Endothelial cell (in vitro differentiated cells): Measurements from ENCODE around the gene BCAS1. TPM values are rescaled to one million over a fixed set of nuclear protein-coding genes. Genes with fewer than 3 reads are reported as not detected.

Source experiments
- DNase-seq: peaks from one replicate; pipeline ENCODE4 v3.0.0; 2021; ENCODE audit warnings: low spot score
- H3K27ac Mint-ChIP-seq: one replicate; pipeline ENCODE4 v1.8.0; 2021; ENCODE audit warnings: mixed read lengths, inconsistent platforms; ENCODE audit not compliant: unreplicated experiment
- H3K27me3 Mint-ChIP-seq: one replicate; pipeline ENCODE4 v1.8.0; 2021; ENCODE audit warnings: mild to moderate bottlenecking, moderate library complexity, mixed read lengths, inconsistent platforms; ENCODE audit not compliant: unreplicated experiment
- H3K36me3 Mint-ChIP-seq: one replicate; pipeline ENCODE4 v1.8.0; 2021; ENCODE audit warnings: mild to moderate bottlenecking, low read depth, mixed read lengths, inconsistent platforms; ENCODE audit not compliant: unreplicated experiment
- H3K4me1 Mint-ChIP-seq: one replicate; pipeline ENCODE4 v1.8.0; 2021; ENCODE audit warnings: mild to moderate bottlenecking, mixed read lengths, inconsistent platforms; ENCODE audit not compliant: unreplicated experiment
- H3K4me3 Mint-ChIP-seq: one replicate; pipeline ENCODE4 v1.8.0; 2021; ENCODE audit warnings: mild to moderate bottlenecking, mixed read lengths, inconsistent platforms; ENCODE audit not compliant: unreplicated experiment
- H3K9me3 Mint-ChIP-seq: one replicate; pipeline ENCODE4 v1.8.0; 2021; ENCODE audit warnings: mixed read lengths, inconsistent platforms; ENCODE audit not compliant: unreplicated experiment
- total RNA-seq: library from RNA; stranded (reverse); fragmentation: NEBNext Ultra II Directional; extraction: Animal tissue kit (Norgen Biotek cat#: 25700); gene quantifications from one replicate; pipeline ENCODE4 v1.2.1, GENCODE V29; 2021; ENCODE audit not compliant: unreplicated experiment
- TF ChIP-seq, protein P1 (sequence below): fragments of 200-600 bp; sonication (generic); IDR thresholded peaks from one replicate; pipeline ENCODE4 v1.5.0; 2021; ENCODE audit warnings: antibody characterized with exemption; ENCODE audit not compliant: unreplicated experiment

The BCAS1 gene
- total RNA-seq, 1 donor from 2014 or later: 0.05 TPM

DNA sequence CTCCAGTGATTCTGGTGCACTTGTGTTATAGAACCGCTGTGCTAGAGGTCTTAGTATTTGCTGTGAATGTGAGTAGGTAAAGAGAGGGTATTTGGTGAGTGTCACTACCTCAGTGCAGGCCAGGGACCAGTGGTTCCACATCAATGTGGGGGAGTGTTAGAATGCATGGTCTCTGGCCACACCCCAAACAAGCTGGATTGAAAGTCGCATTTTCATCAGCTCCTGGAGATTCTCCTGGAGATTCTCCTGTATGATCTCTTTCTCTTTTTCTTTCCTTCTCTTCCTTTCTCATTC is 26.8 kb upstream of the BCAS1 start:
- Mint-ChIP-seq H3K9me3 (no peaks in the 10 kb centered on the region), H3K27ac (no peak overlapping the region), H3K4me1 (peaks cover 3% of the 10 kb centered on the region), H3K36me3 (no peaks in the 10 kb centered on the region), H3K27me3 (no peaks in the 10 kb centered on the region), H3K4me3 (no peak overlapping the region)
- no peak for DNase-seq
- TF ChIP-seq, protein P1, sequence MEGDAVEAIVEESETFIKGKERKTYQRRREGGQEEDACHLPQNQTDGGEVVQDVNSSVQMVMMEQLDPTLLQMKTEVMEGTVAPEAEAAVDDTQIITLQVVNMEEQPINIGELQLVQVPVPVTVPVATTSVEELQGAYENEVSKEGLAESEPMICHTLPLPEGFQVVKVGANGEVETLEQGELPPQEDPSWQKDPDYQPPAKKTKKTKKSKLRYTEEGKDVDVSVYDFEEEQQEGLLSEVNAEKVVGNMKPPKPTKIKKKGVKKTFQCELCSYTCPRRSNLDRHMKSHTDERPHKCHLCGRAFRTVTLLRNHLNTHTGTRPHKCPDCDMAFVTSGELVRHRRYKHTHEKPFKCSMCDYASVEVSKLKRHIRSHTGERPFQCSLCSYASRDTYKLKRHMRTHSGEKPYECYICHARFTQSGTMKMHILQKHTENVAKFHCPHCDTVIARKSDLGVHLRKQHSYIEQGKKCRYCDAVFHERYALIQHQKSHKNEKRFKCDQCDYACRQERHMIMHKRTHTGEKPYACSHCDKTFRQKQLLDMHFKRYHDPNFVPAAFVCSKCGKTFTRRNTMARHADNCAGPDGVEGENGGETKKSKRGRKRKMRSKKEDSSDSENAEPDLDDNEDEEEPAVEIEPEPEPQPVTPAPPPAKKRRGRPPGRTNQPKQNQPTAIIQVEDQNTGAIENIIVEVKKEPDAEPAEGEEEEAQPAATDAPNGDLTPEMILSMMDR: no peak

DNA sequence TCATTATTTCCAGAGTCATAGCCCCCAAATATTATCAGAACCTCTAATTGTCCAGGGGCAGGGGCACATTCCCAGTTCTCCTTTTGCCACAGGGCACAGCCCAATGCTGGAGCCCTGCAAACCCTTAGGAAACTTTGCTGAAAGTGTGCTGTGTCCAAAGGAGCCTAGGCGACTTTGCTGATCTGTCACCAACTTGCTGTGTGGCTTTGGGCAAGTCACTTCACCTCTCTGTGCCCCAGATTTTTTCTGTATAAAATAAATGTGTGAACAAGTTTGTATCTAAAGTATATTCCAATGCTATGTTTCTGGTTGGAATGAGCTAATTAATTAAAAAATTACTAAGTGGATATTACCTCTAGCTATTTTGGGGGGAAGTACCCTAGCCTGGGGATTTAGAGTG is 25.4 kb upstream of the BCAS1 start:
- DNase-seq: no peak

DNA sequence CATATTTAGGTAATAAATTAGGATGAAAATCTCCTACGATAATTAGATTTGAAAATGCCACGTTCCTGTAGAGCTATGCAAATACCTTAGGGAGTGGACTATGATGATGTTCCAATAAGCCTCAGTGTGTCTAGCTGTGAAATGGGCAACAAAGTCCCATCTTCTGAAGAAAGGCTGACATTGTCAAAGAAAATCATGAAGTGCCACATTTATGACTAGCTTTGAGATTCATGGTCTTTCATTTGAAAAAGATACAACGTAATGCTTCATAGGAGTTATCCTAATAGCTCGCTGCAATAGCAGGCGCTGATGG is 23.8 kb upstream of the BCAS1 start:
- H3K4me3 Mint-ChIP-seq: no peak overlapping the region
- peaks cover under 1% of the 10 kb centered on the region for H3K4me1 Mint-ChIP-seq
- no peak for DNase-seq
- TF ChIP-seq, protein P1: no peak
- H3K27me3 Mint-ChIP-seq: peaks cover 2% of the 10 kb centered on the region
- H3K27ac Mint-ChIP-seq: no peak overlapping the region
- no peaks in the 10 kb centered on the region for H3K9me3 Mint-ChIP-seq
- no peaks in the 10 kb centered on the region for H3K36me3 Mint-ChIP-seq

More for the DNA sequence above, 25.4 kb upstream of the BCAS1 start:
- Mint-ChIP-seq H3K36me3 (no peaks in the 10 kb centered on the region), H3K27ac (no peak overlapping the region), H3K27me3 (peaks cover 2% of the 10 kb centered on the region), H3K9me3 (no peaks in the 10 kb centered on the region), H3K4me1 (peaks cover 3% of the 10 kb centered on the region), H3K4me3 (no peak overlapping the region)
- TF ChIP-seq, protein P1: no peak

DNA sequence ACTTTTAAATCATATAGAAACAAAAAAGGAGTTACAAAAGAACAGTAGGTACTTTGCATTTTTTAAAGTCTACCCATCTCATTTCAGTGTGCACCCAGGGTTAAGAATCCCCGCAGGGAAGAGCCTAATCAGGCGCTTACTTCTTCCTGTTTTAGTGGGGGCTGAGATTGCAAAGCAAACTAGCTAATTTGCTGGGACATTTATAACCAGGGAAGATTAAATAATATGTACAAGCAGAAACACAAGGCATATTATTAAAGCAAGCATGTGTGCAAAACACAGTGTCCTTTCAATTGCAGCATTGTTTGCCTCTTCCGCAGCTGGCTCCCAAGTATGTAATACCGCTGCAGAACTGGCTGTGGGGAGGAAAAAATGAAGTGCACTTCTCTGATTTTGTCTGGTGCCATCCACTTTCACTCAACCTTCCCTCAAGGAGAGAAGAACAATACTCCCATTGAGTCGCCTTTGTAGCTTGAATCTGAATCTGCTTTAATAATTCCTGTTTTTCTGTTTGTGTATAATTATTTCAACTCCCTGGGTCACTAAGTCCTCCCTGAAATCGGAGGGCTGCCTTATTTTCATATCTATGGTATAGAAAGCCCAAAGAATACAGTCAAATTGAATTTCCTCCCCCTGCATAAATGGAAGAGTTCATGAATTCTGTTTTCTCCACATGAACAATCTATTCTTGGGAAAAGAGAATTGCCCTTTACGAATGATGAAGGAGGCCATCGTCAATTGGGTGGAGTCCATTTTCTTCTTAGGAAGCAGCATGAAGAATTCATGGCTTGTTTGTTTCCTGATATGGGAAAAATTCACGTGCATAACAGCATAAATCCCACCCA is 23.3 kb upstream of the BCAS1 start:
- Mint-ChIP-seq H3K9me3 (no peaks in the 10 kb centered on the region), H3K4me3 (no peak overlapping the region), H3K4me1 (no peaks in the 10 kb centered on the region), H3K36me3 (no peaks in the 10 kb centered on the region), H3K27ac (no peak overlapping the region), H3K27me3 (peaks cover 2% of the 10 kb centered on the region)
- TF ChIP-seq, protein P1: no peak
- no peak for DNase-seq

DNA sequence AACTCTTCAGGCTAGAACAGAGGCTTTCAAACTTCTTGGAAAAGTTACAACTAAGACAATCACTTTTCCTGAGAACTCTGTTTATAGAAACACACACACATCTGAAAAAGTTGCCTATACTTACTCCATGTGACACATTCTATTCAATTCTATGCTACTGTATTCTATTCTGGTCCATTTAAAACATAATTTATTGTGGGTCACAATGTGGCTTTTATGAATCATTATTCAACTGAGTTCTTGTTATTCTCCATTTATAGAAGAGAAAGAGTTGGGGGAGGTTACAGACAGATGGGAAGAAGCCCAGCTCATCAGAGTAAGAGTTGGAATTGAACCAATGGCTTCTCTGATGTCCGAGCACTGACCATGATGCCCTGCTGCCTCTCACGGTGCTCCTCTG is 21.6 kb upstream of the BCAS1 start:
- no peaks in the 10 kb centered on the region for H3K9me3 Mint-ChIP-seq
- H3K27ac Mint-ChIP-seq: no peak overlapping the region
- TF ChIP-seq, protein P1: no peak
- no peak overlapping the region for H3K4me3 Mint-ChIP-seq
- no peaks in the 10 kb centered on the region for H3K36me3 Mint-ChIP-seq
- H3K4me1 Mint-ChIP-seq: no peaks in the 10 kb centered on the region
- peaks cover 2% of the 10 kb centered on the region for H3K27me3 Mint-ChIP-seq
- DNase-seq: no peak
